Measurements from ENCODE around the gene KCNK13.
"Not testable (repeated sequence)": the region's sequence is repeated elsewhere in the genome, so short reads cannot be mapped to it uniquely, and the experiment has no call there.

KCNK13 gene

DNA sequence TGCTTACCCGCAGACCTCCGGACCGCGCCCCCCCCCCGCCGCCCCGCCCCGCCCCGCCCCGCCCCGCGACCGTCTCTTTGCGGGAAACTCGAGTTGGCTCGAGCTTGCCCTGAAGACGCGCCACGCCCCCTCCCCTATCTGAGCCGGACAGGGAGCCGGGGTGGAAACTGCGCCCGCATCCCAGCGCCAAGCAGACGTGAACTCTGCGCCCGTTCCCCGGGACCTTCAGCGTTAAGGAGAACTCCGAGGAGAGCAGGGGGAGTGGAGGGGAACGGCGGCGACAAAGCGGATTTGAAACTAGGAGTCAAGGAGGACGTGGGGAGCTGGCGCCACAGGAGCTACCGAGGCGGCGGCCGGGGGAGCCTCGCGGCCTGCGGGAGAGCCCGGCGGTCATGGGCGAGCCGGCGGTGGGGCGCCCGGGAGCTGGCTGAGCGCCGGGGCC is at the start of gene KCNK13:
Gene KCNK13, plus strand, starts transcription at position 310 of the 442 bp plus-strand sequence. CDS start 212 bp downstream, outside the sequence.
- no peak for DNase-seq

DNA sequence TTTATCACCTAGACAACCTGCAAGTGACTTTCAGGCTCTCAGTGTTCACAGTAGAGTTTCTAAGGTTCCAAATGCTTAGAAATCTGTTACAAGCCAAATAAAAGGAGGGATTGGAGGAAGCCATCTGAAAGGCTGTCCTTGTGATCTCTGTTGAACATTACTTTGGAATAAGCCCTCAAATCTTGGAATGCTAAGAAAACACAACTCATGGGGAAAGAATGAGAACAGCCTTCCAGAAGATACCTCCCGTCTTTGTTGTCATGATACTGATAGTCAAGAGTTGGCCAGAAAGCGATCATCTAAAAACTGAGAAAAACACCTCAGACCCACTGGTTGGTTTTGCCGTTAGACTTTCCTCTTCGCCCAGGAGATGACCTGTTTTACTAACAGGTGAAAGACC is 44.4 kb upstream of the KCNK13 start:
- no peak for DNase-seq

DNA sequence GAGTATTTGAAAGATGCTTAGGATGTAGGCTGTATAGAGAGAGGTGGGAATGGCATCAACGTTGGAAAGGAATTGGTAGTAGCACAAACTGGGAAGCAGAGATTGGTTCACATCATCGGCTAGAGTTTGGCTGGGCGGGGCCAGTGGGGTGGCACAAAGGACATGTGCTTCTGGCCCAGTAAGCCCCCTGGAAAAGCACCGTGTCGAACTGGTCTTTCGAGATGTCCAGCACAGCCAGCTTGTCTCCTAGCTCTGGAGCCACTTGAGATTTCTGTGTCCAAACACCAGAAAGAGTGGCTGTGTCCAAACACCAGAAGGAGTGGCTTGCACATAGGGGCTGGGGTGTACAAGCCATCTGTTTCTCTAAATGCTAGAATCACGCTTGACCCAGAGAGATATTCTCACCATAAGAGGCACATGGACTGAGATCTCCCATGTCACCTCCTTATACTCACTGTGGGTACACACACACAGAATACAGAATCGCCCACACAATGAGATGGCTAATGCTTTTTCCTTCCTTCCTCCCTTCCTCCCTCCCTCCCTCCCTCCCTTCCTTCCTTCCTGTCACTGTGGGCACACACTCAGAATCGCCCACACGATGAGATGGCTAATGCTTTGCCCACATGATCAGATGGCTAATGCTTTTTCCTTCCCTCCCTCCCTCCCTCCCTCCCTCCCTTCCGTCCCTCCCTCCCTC is 41.8 kb upstream of the KCNK13 start:
- no peak for DNase-seq

DNA sequence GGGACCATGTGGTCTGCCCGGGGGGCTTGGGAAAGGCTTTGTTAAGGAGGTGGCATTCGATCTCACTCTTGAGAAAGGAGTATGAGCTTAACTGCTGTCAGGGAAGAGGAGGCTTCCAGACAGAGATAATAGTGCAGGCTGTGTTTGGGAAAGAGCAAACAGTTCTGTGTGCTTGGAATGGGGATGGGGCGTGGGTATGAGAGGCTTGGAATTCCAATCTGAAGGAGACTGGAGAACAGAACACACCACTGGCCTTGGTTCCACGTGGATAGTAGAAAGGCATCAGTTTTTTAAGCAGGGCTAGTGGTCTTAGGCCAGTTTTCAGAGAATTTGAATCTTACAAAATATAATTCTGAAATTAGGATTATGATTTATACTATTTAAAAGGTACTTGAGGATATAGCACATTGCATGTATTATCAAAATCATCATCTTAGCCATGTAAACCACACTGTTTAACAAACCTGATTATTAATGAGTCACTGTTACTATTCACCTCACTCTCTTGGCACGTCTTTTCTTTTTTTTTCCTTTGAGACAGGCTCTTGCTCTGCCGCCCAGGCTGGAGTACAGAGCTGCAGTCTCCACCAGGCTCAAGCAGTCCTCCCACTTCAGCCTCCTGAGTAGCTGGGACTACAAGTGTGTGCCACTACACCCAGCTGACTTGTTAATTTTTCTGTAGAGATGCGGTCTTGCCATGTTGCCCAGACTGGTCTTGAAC is 38.5 kb upstream of the KCNK13 start:
- DNase-seq: no peak

DNA sequence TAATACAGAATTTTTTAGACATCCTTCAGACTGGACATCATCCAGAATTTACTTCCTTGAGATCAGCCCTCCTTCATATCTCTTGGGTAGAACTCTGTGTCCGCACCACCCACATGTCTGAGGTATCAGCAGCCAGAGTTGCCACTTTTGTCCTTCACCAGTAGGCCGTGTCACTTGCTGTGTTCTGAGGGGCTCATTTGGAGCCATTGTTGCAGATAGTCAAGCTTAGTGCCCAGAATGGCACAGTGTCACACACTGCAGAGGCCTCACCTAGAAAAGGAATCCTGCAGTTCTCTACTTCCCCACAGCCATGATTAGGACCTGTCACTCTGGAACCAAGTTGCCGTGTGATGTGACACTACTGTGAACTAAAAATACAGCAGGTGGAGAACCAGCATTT is 36.9 kb upstream of the KCNK13 start:
- DNase-seq: no peak

DNA sequence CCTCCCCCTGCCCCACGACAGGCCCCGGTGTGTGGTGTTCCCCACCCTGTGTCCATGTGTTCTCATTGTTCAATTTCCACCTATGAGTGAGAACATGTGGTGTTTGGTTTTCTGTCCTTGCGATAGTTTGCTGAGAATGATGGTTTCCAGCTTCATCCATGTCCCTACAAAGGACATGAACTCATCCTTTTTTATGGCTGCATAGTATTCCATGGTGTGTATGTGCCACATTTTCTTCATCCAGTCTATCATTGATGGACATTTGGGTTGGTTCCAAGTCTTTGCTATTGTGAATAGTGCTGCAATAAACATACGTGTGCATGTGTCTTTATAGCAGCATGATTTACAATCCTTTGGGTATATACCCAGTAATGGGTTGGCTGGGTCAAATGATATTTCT is 35.2 kb upstream of the KCNK13 start:
- DNase-seq: not testable (repeated sequence)

DNA sequence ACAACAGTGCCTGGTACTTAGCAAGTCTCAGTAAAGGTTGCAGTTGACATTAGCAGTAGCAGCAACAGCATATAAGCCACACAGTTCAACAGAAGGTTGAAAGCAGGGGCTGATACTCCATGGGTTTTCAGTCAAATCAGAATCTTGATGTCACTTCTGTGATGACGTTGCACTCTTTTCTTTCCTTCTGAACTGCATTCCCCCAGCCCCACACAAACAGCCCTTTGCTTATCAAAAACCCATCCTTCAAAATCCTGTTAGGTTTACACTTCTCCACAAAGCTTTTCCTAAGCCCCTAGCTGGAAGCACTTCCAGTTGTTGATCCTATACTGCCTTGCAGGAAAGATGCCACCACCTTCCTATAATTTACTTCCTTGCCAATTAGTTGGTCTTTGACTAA is 34.0 kb upstream of the KCNK13 start:
- DNase-seq: no peak

DNA sequence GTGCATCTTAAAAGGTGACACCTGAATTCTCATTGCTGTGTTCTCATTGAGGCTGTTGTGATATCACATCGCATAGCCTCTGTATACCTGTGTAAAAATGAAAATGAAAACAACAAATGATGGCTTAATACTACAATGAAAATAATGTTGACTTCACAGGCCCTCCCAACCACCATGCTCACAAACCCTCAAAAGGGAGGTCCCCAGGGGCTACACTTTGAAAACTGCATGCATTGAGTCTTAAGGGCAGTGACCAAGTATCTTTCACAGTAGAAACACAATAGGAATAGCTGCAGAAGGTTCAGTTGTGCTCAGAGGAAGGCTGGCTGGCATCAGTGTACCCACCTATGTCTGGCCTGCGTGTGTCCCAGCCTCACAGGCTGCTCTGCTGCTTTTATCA is 27.6 kb upstream of the KCNK13 start:
- no peak for DNase-seq

DNA sequence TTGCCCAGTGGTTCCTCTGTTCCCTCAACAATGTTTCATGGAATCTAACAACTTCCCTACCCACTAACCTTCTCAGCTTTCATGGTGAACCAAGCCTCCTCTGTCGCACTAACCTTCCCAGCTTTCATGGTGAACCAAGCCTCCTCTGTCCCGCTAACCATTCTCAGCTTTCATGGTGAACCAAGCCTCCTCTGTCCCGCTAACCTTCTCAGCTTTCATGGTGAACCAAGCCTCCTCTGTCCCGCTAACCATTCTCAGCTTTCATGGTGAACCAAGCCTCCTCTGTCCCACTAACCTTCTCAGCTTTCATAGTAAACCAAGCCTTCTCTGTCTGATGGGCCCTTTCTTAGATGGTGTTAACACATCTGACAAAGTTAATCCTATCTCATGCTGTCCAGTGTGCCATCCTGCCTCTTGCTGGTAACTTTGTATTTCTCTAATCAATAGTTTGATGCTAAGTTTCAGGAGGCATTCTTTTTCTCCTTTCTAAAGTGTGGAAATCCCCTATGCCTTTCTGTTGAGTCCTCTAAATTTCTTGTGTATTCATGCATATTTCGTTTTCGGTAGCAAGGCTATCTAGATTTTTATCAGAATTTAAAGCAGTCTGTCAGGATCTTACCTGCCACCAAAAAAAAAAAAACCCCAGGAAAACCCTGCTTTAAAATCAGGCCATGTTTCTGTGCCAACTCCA is 26.8 kb upstream of the KCNK13 start:
- no peak for DNase-seq

DNA sequence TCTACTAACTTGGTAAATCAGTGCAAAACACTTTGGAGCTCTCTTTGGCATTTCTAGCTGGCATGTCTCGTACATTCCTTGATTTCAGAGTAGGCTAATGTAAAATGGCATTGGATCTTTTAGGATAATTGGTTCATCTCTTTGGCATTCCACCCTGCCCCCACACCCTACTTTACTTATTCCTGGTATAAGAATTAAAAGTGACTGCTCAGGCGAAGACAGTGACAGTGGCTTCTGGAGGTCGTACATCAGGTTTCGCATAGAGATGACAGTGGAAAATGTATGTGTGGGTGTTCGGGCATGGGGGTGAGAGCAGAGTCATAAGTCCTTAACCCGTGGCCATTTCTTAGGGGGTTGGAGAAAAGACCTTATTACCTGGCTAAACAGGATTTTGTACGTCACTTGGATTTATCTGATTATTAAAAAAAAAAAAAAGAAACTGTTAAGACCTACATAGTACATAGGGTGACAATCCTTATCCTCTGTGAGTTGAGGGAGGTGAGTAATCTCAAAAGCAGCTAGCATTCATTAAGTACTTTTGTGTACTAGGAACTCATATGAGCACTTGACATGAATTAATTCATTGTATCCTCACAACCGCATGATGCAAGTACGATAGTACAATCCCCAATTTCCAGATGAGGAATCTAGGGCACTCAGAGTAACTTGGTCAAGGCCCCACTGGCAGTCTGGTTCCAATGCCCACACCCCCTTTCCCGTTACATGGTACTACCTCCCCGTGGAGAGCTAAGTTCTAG is 22.4 kb upstream of the KCNK13 start:
- no peak for DNase-seq

DNA sequence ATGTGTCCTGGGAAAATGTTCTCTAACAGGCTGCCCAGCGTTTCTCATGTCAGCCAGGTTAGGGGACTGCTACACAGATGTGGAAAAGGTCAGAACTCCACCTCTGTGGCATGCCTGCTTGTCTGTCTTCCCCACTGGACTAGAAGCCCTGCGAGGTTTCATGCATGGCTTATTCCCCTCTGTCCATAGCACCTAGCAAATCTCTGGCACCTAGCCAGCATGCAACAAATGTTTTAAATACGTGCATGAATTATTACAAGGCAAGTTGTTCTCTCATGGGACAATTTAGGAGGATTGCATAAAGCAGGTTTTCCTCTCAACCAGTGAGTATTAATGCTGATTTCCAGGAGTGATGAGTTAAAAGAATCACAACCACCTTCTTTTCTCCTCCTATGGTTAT is 21.4 kb upstream of the KCNK13 start:
- no peak for DNase-seq

DNA sequence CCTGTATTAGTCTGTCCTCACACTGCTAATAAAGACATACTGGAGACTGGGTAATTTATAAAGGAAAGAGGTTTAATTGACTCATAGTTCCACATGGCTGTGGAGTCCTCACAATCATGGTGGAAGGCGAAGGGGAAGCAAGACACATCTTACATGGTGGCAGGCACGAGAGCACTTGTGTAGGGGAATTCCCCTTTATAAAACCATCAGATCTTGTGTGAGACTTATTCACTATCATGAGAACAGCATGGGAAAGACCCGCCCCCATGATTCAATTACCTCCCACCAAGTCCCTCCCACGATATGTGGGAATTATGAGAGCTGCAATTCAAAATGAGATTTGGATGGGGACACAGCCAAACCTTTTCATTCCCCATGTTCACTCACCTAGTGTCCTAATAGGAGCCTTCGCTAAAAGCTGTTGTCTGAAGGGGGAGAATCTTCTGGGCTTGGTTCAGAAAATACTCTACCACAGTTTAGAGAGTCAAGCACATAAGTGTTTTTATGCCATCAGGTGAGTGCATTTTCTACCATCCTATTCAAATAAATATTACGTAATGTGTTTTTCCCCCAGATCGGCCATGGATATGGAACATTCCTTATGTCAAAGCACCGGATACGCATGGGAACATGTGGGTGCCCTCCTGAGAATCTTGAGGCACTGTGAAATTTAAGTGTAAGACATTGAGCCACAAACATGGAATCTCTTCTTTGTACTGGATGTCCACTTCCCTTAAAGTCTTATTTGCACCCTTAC is 19.1 kb upstream of the KCNK13 start:
- DNase-seq: no peak

DNA sequence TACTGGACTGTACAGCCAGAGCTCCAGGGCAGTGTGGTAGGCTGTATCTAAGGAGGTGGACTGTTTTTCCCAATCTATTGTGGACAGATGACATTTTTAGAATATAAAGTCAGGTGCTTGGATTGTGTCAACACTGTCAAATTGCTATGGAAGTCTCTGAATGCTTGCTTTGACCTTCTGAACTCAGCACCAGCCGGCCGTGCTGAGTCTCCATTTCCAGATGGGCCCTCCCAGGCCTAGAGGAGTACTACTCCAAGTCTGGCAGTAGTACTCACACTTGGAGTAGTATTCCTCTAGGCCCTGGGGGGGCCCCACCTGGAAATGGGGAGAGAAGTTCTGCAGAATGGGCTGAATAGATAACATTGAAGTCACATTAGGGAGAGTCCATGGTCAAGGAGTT is 16.2 kb upstream of the KCNK13 start:
- no peak for DNase-seq

DNA sequence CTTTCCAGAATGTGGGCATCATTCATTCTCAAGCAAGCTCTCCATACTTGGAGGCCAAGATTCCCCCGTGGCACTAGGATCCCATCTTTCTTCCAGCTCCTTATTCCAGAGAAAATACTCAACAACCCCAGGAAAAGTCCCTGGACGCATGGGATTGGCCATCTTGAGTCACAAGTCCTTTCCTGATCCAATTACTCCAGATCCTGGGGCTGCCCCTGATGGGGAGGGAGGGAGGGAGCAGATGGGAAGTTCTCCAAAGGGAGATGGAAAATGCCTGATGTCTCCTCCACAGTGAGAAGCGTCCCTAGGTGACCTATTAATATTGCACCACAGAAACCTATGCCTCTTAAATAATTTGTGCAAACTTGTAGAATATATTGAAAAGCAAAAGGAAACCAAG is 12.4 kb upstream of the KCNK13 start:
- peak; percentile 53 for DNase-seq

DNA sequence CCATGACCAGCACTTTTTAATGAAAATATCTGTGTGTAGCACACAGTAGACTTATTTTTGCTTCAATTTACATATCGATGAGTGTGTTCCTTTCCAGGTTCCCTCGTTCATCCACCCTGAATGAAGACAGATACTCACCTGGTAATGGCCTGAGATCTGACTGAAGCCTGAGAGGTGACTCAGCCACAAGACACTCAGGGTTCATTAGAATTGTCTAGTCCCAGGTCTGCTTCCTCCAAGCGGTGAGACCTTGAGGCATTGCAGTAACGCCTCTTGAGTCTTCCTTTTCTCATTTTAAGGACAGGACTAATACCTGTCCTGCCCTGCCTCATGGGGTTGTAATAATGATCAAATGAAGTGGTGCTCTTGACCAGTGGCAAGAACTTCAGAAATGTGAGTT is 11.5 kb upstream of the KCNK13 start:
- no peak for DNase-seq

DNA sequence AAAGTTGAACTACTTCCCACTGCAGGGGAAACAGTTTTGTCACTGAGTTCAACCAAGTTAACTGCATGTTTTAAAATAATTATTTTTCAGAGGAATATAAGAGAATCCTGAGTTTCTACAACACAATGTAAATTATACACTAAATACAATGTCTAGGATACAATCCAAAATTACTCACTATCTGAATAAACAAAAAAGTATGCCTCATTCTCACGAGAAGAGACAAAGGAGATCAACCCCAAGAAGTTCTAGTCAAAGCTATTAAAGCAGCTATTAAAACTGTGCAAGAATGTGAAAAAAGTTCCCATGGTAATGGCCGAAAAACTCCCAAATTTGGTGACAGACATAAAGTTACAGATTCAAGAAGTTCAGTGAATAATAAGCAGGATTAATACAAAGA is 8.8 kb upstream of the KCNK13 start:
- no peak for DNase-seq

DNA sequence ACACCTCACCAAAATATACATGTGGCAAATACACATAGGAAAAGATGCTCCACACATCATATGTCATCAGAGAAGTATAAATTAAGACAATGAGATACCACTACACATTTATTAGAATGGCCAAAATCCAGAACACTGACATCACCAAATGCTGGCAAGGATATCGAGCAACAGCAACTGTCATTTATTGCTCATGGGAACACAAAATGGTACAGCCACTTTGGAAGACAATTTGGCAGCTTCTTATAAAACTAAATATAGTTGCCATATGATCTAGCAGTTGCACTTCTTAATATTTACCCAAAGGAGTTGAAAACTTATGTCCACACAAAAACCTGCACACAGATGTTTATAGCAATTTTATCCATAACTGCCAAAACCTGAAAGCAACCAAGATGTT is 7.0 kb upstream of the KCNK13 start:
- DNase-seq: no peak

DNA sequence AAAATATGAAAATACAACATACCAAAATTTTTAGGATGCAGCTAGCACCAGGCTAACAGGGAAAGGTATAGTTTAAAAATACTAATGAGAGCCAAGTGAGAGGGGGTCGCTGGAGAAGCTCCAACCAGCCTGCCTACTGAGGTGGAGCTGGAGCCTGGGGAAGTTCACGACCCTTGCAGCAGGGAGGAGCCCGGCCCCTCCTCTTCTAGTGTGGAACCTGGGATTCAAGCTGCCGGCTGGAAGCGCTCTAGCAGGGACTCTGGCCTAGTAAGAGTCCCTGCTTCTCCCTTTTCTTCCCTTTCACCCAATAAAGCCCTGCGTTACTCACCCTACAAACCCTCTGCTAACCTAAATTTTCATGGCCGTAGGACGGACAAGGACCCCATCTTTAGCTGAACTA is 5.0 kb upstream of the KCNK13 start:
- no peak for DNase-seq

DNA sequence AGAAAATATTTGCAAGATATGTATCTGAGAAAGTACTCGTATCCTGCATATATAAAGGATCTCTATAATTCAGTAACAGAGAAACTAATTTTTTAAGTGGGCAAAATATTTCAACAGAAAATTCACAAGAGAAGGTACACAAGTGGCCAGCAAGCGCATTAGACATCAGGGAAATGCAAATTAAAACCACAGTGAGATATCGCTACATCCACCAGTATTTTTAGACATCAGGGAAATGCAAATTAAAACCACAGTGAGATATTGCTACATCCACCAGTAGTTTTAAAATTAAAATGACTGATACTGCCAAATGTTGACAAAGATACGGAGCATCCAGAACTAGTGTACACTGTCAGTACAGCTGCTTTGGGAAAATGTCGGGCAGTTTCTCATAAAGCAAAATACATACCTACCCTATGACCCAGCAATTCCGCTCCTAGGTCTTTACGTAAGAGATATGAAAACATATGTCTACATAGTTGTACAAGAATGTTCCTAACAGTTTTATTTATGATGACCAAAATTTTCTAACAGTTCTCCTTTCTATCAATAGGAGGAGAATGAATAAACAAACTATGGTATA is 2.8 kb upstream of the KCNK13 start:
- DNase-seq: no peak

DNA sequence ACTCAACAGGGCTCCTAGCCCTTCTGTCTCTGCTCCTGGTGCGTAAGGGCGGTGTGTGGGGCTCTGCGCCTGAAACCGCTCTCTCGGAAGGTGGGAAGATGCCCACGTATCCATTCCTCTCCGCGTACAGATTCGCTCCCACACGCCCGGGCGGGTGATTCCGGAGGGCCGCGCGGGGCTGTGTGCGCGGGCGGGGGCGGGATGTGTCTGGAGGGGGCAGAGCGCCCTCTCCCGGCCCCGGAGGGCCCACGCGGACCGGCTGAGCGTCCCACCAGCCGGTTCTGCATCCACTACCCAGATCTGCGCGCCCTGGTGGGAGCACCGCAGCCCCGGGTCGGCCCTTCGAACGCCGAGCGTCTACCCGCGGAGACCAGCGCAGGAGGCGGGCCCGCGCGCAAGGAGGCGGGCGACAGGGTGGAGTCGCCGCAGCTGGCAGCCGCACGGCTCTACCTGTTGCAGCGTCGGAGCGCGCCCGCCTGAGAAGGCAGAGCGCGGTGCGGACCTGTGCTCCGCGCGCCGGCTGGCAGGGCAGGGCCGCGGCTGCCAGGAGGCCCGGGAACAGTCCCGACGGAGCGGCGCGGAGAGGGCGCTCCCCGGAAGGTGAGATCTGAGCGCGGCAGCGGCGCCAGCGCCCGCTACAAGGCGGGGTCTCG is 1.4 kb upstream of the KCNK13 start:
- peak; percentile 31 for DNase-seq

DNA sequence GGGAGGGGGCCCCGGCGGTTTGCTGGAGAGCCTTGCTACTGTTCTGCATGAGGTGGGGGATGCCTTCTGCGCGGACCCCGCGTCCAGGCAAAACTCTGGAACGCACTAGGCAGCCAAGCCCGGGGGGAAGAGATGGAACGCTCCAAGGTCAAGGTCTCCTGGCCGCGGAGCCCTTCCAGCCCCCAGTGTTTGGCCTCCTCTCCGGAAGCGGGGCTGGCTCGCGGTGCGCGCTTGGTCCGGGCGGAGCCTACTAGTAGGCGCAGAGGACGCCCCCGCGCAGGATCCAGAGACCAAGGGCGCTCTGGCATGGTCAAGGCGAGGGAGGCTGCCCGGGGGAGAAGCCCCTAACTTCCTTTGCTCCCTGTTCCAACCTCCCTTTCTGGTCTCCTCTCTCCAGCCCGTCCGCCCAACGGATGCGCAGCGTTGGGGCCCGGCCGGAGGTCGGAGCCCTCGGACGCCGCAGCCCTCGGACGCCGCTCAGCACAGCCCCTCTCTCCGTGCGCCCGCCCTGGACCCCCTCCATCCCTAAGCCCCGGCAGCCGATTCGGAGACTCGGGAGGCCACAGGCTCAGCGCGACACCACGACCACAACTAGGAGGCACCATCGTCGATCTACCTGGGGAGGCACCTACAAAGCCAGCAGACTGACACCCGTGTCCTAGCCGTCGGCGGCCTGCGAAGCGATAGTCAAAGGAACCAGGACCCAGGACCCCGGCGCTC is 669 bp upstream of the KCNK13 start:
- no peak for DNase-seq

Data from DMS 273 treated with DMSO at 0.1 percent for 48 hours (cell line).